Osteocyte (in vitro differentiated cells): ENCODE measurements around the gene NR1H2. TPM values are rescaled to one million over a fixed set of nuclear protein-coding genes. Genes with fewer than 3 reads are reported as not detected.

Experiments used
- DNase-seq: peaks from one replicate; pipeline ENCODE4 v3.0.0; 2021; ENCODE audit warnings: mixed read lengths; ENCODE audit not compliant: unreplicated experiment; ENCODE audit errors: extremely low spot score
- H3K27ac Mint-ChIP-seq: one replicate; pipeline ENCODE4 v1.8.0; 2021; ENCODE audit warnings: mild to moderate bottlenecking, mixed read lengths; ENCODE audit not compliant: unreplicated experiment
- H3K27me3 Mint-ChIP-seq: one replicate; pipeline ENCODE4 v1.8.0; 2021; ENCODE audit warnings: mixed read lengths; ENCODE audit not compliant: unreplicated experiment
- H3K36me3 Mint-ChIP-seq: one replicate; pipeline ENCODE4 v1.8.0; 2021; ENCODE audit warnings: mixed read lengths; ENCODE audit not compliant: unreplicated experiment
- H3K4me1 Mint-ChIP-seq: one replicate; pipeline ENCODE4 v1.8.0; 2021; ENCODE audit warnings: mixed read lengths; ENCODE audit not compliant: unreplicated experiment
- H3K4me3 Mint-ChIP-seq: one replicate; pipeline ENCODE4 v1.8.0; 2021; ENCODE audit warnings: mild to moderate bottlenecking, moderate library complexity, mixed read lengths; ENCODE audit not compliant: unreplicated experiment
- H3K9me3 Mint-ChIP-seq: one replicate; pipeline ENCODE4 v1.8.0; 2021; ENCODE audit warnings: mixed read lengths; ENCODE audit not compliant: unreplicated experiment
- total RNA-seq: library from RNA; stranded (reverse); gene quantifications from 2 replicates; pipeline ENCODE4 v1.2.1, GENCODE V29; 2021
- TF ChIP-seq, protein P1 (sequence below): fragments of 200-600 bp; sonication (generic); IDR thresholded peaks from 2 replicates; pipeline ENCODE4 v1.5.0; 2021; ENCODE audit warnings: antibody characterized with exemption, mild to moderate bottlenecking, moderate library complexity

The NR1H2 gene
- total RNA-seq, 1 donor from 2014 or later, result 64.5 TPM

DNA sequence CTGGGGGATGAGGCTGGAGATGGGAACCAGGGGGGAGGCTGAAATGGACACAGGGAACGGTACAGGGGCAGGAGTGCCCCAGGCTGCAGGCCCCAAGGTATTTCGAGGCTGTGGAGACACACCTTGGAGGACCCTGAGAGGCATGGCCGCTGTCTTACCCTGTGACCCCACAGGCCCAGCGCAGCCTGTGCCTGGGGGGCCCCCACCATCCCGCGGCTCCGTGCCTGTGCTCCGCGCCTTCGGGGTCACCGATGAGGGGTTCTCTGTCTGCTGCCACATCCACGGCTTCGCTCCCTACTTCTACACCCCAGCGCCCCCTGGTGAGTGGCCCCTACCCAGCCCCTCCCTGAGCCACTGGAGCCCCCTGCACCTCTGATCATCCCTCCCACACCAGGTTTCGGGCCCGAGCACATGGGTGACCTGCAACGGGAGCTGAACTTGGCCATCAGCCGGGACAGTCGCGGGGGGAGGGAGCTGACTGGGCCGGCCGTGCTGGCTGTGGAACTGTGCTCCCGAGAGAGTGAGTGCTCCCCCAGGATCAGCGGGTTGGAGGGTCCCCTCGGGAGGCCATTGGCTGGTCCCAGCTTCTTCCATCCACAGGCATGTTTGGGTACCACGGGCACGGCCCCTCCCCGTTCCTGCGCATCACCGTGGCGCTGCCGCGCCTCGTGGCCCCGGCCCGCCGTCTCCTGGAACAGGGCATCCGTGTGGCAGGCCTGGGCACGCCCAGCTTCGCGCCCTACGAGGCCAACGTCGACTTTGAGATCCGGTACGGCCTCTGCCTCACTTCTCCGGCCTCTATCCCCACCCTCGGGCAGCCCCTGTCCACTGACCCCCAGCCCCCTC lies 25.6 kb downstream of the NR1H2 start:
- Mint-ChIP-seq H3K4me3 (no peak overlapping the region), H3K9me3 (no peaks in the 10 kb centered on the region), H3K4me1 (no peaks in the 10 kb centered on the region)

DNA sequence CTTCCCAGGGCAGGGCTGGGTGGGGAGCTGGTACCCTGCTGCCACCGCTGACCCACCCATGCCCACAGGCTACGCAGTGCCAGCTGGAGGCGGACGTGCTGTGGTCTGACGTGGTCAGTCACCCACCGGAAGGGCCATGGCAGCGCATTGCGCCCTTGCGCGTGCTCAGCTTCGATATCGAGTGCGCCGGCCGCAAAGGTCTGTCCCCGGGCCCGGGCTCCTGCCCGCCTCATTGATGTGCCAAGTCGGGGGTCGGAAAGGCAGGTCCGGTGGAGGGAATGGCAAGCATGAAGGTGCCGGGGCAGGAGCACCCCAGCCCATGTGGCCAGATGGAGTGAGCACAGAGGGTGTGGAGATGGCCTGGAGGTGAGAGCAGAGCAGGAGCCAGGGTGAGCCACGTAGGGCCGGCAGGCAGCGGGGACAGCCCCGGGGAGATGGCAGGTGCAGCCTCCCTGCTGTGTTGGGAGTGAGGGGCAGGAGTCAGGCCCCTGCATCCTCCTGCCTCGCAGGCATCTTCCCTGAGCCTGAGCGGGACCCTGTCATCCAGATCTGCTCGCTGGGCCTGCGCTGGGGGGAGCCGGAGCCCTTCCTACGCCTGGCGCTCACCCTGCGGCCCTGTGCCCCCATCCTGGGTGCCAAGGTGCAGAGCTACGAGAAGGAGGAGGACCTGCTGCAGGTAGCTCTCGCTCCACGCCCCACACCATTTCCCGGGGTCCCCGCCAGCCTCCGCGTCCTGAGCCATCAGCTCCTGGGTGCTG lies 26.5 kb downstream of the NR1H2 start:
- Mint-ChIP-seq H3K27ac (no peak overlapping the region), H3K36me3 (peaks cover 5% of the 10 kb centered on the region), H3K27me3 (no peaks in the 10 kb centered on the region), H3K4me3 (no peak overlapping the region), H3K4me1 (no peaks in the 10 kb centered on the region), H3K9me3 (no peaks in the 10 kb centered on the region)
- TF ChIP-seq, protein P1, sequence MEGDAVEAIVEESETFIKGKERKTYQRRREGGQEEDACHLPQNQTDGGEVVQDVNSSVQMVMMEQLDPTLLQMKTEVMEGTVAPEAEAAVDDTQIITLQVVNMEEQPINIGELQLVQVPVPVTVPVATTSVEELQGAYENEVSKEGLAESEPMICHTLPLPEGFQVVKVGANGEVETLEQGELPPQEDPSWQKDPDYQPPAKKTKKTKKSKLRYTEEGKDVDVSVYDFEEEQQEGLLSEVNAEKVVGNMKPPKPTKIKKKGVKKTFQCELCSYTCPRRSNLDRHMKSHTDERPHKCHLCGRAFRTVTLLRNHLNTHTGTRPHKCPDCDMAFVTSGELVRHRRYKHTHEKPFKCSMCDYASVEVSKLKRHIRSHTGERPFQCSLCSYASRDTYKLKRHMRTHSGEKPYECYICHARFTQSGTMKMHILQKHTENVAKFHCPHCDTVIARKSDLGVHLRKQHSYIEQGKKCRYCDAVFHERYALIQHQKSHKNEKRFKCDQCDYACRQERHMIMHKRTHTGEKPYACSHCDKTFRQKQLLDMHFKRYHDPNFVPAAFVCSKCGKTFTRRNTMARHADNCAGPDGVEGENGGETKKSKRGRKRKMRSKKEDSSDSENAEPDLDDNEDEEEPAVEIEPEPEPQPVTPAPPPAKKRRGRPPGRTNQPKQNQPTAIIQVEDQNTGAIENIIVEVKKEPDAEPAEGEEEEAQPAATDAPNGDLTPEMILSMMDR, result no peak
- DNase-seq, result no peak

More for the DNA sequence above, 25.6 kb downstream of the NR1H2 start:
- TF ChIP-seq, protein P1, result no peak
- Mint-ChIP-seq H3K36me3 (peaks cover 5% of the 10 kb centered on the region), H3K27ac (no peak overlapping the region), H3K27me3 (no peaks in the 10 kb centered on the region)
- no peak for DNase-seq

GRCh38 chr19:50406156-50406820 lies 30.0 kb downstream of the NR1H2 start:
- no peak for DNase-seq
- no peaks in the 10 kb centered on the region for H3K9me3 Mint-ChIP-seq
- H3K4me1 Mint-ChIP-seq, result no peaks in the 10 kb centered on the region
- peaks cover 5% of the 10 kb centered on the region for H3K36me3 Mint-ChIP-seq
- H3K4me3 Mint-ChIP-seq, result no peak overlapping the region
- no peaks in the 10 kb centered on the region for H3K27me3 Mint-ChIP-seq
- TF ChIP-seq, protein P1, result no peak
- H3K27ac Mint-ChIP-seq, result no peak overlapping the region

GRCh38 chr19:50406829-50407228 lies 30.6 kb downstream of the NR1H2 start:
- DNase-seq, result no peak
- Mint-ChIP-seq H3K36me3 (peaks cover 5% of the 10 kb centered on the region), H3K9me3 (no peaks in the 10 kb centered on the region), H3K27me3 (no peaks in the 10 kb centered on the region), H3K4me3 (no peak overlapping the region), H3K4me1 (no peaks in the 10 kb centered on the region), H3K27ac (no peak overlapping the region)
- TF ChIP-seq, protein P1, result no peak
